Neural progenitor cell (in vitro differentiated cells): ENCODE data around the gene PSMD13. TPM values are rescaled to one million over a fixed set of nuclear protein-coding genes. Genes with fewer than 3 reads are reported as not detected.
"Not testable (repeated sequence)": the region's sequence is repeated elsewhere in the genome, so short reads cannot be mapped to it uniquely, and the experiment has no call there.

ENCODE experiments used
- DNase-seq: peaks from one replicate; pipeline ENCODE4 v3.0.0-alpha.2; 2016; ENCODE audit warnings: low spot score
- H2AFZ ChIP-seq: fragments of 200-600 bp; sonication (generic); replicated peaks from 2 replicates; pipeline ENCODE4 v1.6.1; 2016; ENCODE audit warnings: antibody characterized with exemption
- H3F3A ChIP-seq: fragments of 200-600 bp; sonication (generic); 2 replicates; pipeline ENCODE4 v1.6.1; 2016; ENCODE audit warnings: antibody characterized with exemption, low read depth
- H3K27ac ChIP-seq: fragments of 200-600 bp; sonication (generic); 2 replicates; pipeline ENCODE4 v1.5.1; 2016; ENCODE audit warnings: mild to moderate bottlenecking
- H3K27me3 ChIP-seq: fragments of 200-600 bp; sonication (generic); 2 replicates; pipeline ENCODE4 v1.6.1; 2016; ENCODE audit warnings: mild to moderate bottlenecking, moderate library complexity
- H3K36me3 ChIP-seq: fragments of 200-600 bp; sonication (generic); 2 replicates; pipeline ENCODE4 v1.5.1; 2016
- H3K4me1 ChIP-seq: fragments of 200-600 bp; sonication (generic); 2 replicates; pipeline ENCODE4 v1.6.1; 2016; ENCODE audit warnings: mixed run types
- H3K4me2 ChIP-seq: fragments of 200-600 bp; sonication (generic); 2 replicates; pipeline ENCODE4 v1.6.1; 2016
- H3K4me3 ChIP-seq: fragments of 200-600 bp; sonication (generic); 2 replicates; pipeline ENCODE4 v1.5.1; 2016
- H3K79me2 ChIP-seq: fragments of 200-600 bp; sonication (generic); 2 replicates; pipeline ENCODE4 v1.6.1; 2016; ENCODE audit warnings: low read depth
- H3K9ac ChIP-seq: fragments of 200-600 bp; sonication (generic); 2 replicates; pipeline ENCODE4 v1.6.1; 2016
- H3K9me3 ChIP-seq: fragments of 200-600 bp; sonication (generic); 2 replicates; pipeline ENCODE4 v1.5.1; 2016; ENCODE audit warnings: low read depth
- H4K20me1 ChIP-seq: fragments of 200-600 bp; sonication (generic); 2 replicates; pipeline ENCODE4 v1.6.1; 2016; ENCODE audit warnings: low read depth
- H3K27ac Mint-ChIP-seq: 3 replicates; pipeline ENCODE4 v1.8.0; 2021; ENCODE audit warnings: mixed read lengths
- H3K27me3 Mint-ChIP-seq: 2 replicates; pipeline ENCODE4 v1.8.0; 2022; ENCODE audit warnings: low read depth, mild to moderate bottlenecking, inconsistent platforms, moderate library complexity, mixed read lengths; ENCODE audit not compliant: insufficient read depth
- H3K36me3 Mint-ChIP-seq: 3 replicates; pipeline ENCODE4 v1.8.0; 2021; ENCODE audit warnings: mixed read lengths
- H3K4me1 Mint-ChIP-seq: 3 replicates; pipeline ENCODE4 v1.8.0; 2021; ENCODE audit warnings: mixed read lengths
- H3K4me3 Mint-ChIP-seq: 3 replicates; pipeline ENCODE4 v1.8.0; 2021; ENCODE audit warnings: mild to moderate bottlenecking, moderate library complexity, mixed read lengths
- H3K9me3 Mint-ChIP-seq: 3 replicates; pipeline ENCODE4 v1.8.0; 2020; ENCODE audit warnings: mixed read lengths
- CTCF ChIP-seq: fragments of 200-600 bp; sonication (generic); IDR thresholded peaks from 2 replicates; pipeline ENCODE4 v1.5.1; 2017; ENCODE audit warnings: antibody characterized with exemption, mild to moderate bottlenecking
- EZH2 ChIP-seq: fragments of 200-600 bp; sonication (generic); IDR thresholded peaks from 2 replicates; pipeline ENCODE4 v1.6.1; 2017; ENCODE audit warnings: antibody characterized with exemption, mild to moderate bottlenecking, moderate library complexity
- EZH2phosphoT487 ChIP-seq: fragments of 200-600 bp; sonication (generic); IDR thresholded peaks from 2 replicates; pipeline ENCODE4 v1.6.1; 2017; ENCODE audit warnings: antibody characterized with exemption
- total RNA-seq: library from RNA; depleted of rRNA; stranded (reverse); fragments of >200 nt; gene quantifications from 2 replicates; pipeline ENCODE4 v1.2.3, GENCODE V29; 2015; ENCODE audit warnings: low replicate concordance

The PSMD13 gene
- total RNA-seq, 1 donor from 2014 or later, result 90.6 TPM

- not testable (repeated sequence) for H2AFZ ChIP-seq, H3K9me3 ChIP-seq, H4K20me1 ChIP-seq, H3K9me3 Mint-ChIP-seq, H3K36me3 ChIP-seq, H3K27me3 ChIP-seq, H3K4me1 ChIP-seq, H3K79me2 ChIP-seq, H3K4me3 ChIP-seq, H3K27ac ChIP-seq, H3K36me3 Mint-ChIP-seq, DNase-seq, H3K4me3 Mint-ChIP-seq, H3F3A ChIP-seq, H3K4me2 ChIP-seq, H3K4me1 Mint-ChIP-seq, H3K27ac Mint-ChIP-seq, H3K9ac ChIP-seq, H3K27me3 Mint-ChIP-seq
- TF ChIP-seq CTCF, result peak; percentile 15
Observed at GRCh38 chr11:191490-192478, 45.0 kb upstream of the PSMD13 start.

DNA sequence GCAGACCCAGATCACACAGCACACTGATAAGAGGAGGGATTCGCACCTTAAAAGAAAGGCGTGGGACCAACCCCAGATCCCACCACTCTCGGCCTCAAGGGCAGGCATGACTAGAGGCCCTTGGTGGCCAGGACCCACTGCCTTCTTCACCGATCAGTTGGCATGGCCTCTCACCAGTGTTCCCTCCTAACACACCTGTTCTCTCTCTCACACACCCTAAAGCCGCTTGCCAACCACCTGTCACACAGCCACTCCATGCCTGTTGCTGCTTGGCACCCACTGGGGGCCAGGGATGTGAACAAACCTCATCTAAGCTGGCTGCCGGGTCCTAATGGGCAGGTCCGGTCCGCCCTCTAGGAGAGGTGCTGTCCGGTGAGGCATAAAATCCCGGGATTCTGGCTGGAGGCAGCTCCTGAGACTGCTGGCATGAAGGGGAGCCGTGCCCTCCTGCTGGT, 44.1 kb upstream of the PSMD13 start, which contains the start of gene SCGB1C1:
Gene SCGB1C1 (plus strand): TSS at position 405 of the 455 bp plus-strand sequence. CDS start 22 bp downstream, at position 427.
- H2AFZ ChIP-seq, H3K9me3 Mint-ChIP-seq, H3K27me3 Mint-ChIP-seq, H3K9ac ChIP-seq, H3K27me3 ChIP-seq, H4K20me1 ChIP-seq, H3F3A ChIP-seq, DNase-seq, H3K4me2 ChIP-seq, H3K4me3 Mint-ChIP-seq, H3K9me3 ChIP-seq, H3K27ac ChIP-seq, H3K4me1 Mint-ChIP-seq, H3K27ac Mint-ChIP-seq, H3K36me3 ChIP-seq, H3K79me2 ChIP-seq, H3K36me3 Mint-ChIP-seq, H3K4me3 ChIP-seq, H3K4me1 ChIP-seq: not testable (repeated sequence)

DNA sequence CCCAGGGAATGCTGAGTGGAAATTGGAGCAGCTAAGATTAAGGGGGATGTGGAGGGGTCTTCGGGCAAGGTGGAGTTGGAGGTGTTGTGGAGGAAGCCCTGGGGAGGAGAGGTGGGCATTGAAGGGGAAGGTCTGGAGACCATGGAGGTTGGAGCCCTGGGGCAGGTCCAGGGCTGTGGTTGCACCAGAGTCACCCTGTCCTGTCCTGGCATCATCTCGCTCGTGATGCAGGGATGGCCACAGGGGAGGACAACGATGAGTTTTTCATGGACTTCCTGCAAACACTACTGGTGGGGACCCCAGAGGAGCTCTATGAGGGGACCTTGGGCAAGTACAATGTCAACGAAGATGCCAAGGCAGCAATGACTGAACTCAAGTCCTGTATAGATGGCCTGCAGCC, 43.3 kb upstream of the PSMD13 start:
- not testable (repeated sequence) for H3K27ac Mint-ChIP-seq, H3F3A ChIP-seq, H3K27ac ChIP-seq, H3K4me3 ChIP-seq, H3K4me3 Mint-ChIP-seq, H2AFZ ChIP-seq, H3K36me3 Mint-ChIP-seq, H3K27me3 ChIP-seq, H4K20me1 ChIP-seq, H3K79me2 ChIP-seq, H3K9me3 ChIP-seq, H3K4me1 Mint-ChIP-seq, H3K4me1 ChIP-seq, H3K9me3 Mint-ChIP-seq, H3K9ac ChIP-seq, H3K36me3 ChIP-seq, DNase-seq, H3K4me2 ChIP-seq, H3K27me3 Mint-ChIP-seq

DNA sequence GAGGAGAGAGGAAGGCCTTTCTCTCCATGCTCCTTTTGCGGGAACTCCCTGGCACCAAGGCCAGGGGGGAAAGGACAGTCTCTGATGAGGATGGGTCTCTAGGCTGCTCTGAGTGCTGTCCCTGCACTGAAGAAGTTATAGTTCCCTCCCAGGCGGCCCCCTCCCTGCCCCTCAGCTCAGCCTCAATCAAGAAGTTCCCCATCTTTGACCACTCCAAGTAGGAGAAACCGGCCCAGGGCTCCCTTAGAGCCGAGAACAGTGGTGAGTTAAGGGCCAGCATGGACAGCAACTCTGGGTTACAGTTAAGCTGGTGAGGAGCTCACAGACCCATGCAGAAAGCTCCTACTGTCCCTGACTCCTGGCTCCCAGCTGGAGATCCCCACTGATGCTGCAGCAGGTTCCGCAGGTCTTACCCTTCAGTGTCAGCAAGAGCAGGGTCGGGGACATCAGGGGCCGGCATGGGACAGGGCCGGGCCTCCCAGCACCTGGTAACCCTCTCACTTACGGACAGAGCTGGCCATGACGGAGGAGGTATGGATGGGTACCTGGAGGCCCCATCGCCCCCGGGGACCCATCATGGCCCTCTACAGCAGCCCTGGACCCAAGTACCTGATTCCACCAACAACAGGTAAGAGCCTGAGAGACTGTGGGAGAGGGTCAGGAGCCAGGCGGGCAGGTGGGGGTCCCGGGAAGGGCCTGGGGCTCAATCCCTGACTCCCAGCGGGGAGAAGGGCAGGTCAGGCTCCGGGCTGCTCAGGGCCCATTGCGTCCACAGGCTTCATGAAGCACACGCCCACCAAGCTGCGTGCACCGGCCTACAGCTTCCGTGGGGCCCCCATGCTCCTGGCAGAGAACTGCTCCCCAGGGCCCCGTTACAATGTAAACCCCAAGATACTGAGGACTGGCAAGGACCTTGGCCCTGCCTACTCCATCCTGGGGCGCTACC, 39.7 kb upstream of the PSMD13 start:
- no peaks in the 10 kb centered on the region for H3F3A ChIP-seq
- Mint-ChIP-seq H3K4me1 (no peaks in the 10 kb centered on the region), H3K36me3 (no peaks in the 10 kb centered on the region), H3K4me3 (no peak overlapping the region), H3K27ac (no peak overlapping the region), H3K27me3 (no peaks in the 10 kb centered on the region), H3K9me3 (no peaks in the 10 kb centered on the region)
- H3K4me3 ChIP-seq, result no peak overlapping the region
- no peaks in the 10 kb centered on the region for H4K20me1 ChIP-seq
- TF ChIP-seq EZH2 (no peak), EZH2phosphoT487 (no peak), CTCF (no peak)
- no peak overlapping the region for H3K4me2 ChIP-seq
- H3K79me2 ChIP-seq, result no peaks in the 10 kb centered on the region
- no peak for DNase-seq
- H2AFZ ChIP-seq, result no peak overlapping the region
- H3K36me3 ChIP-seq, result no peaks in the 10 kb centered on the region
- no peak overlapping the region for H3K27ac ChIP-seq
- H3K9me3 ChIP-seq, result no peaks in the 10 kb centered on the region
- H3K4me1 ChIP-seq, result no peaks in the 10 kb centered on the region
- H3K9ac ChIP-seq, result no peak overlapping the region
- H3K27me3 ChIP-seq, result no peaks in the 10 kb centered on the region
